A549 (cell line): Measurements from ENCODE around the gene AMN. TPM values are rescaled to one million over a fixed set of nuclear protein-coding genes. Genes with fewer than 3 reads are reported as not detected.
A peak's percentile ranks its signal among the peaks of the same experiment; 100 is the strongest.
"Not testable (repeated sequence)": the region's sequence is repeated elsewhere in the genome, so short reads cannot be mapped to it uniquely, and the experiment has no call there.

Experiments
- ATAC-seq, 2 experiments: fragments of 200-7000 bp in 1 of 2; fragments of >200 bp in 1 of 2; cut with Nextera tagmentation in 1 of 2; cut with Tn5 transposase in 1 of 2; 3 replicates each; pipeline versions ENCODE4 v1.8.0 to v1.9.1; 2018 to 2020; ENCODE audit warnings: mild to moderate bottlenecking in 1 of 2, moderate library complexity in 1 of 2
- CTCF ChIA-PET: fragments of 300-600 bp; sonication (Branson Sonifier 250); formaldehyde crosslinking; extraction: SDS; loops from one replicate; lab custom pipeline; 2021; ENCODE audit warnings: antibody characterized with exemption, inconsistent platforms; lab: Yijun Ruan, JAX
- POLR2A ChIA-PET: fragments of 350-600 bp; formaldehyde crosslinking; extraction: SDS; loops from one replicate; lab custom pipeline; 2021; ENCODE audit warnings: antibody characterized with exemption, inconsistent platforms; lab: Yijun Ruan, JAX
- DNase-seq, 2 experiments: peaks; one replicate each; pipeline versions ENCODE4 v3.0.0 to v3.0.0-alpha.2; 2011 to 2016; ENCODE audit warnings: low read depth in 1 of 2, low spot score in 1 of 2
- FAIRE-seq: peaks from 2 replicates; lab custom pipeline; 2011; peaks lifted over from hg19 to GRCh38; lab: Jason Lieb, UNC
- H3K27ac ChIP-seq, 2 experiments: fragments of >200 bp; sonication (Bioruptor Twin); formaldehyde crosslinking; 3 replicates each; pipeline ENCODE4 v1.5.1; 2016 to 2017
- H3K4me1 ChIP-seq: fragments of >200 bp; sonication (Bioruptor Twin); formaldehyde crosslinking; 3 replicates; pipeline ENCODE4 v1.6.1; 2016
- H3K4me2 ChIP-seq: fragments of >200 bp; sonication (Bioruptor Twin); formaldehyde crosslinking; 3 replicates; pipeline ENCODE4 v1.6.1; 2016
- H3K4me3 ChIP-seq: fragments of >200 bp; sonication (Bioruptor Twin); formaldehyde crosslinking; 3 replicates; pipeline ENCODE4 v1.5.1; 2016
- H3K9me3 ChIP-seq: fragments of >200 bp; sonication (Bioruptor Twin); formaldehyde crosslinking; 3 replicates; pipeline ENCODE4 v1.6.1; 2016
- CHD2 ChIP-seq: fragments of 150-350 bp; IDR thresholded peaks from 2 replicates; pipeline ENCODE4 v1.6.1; 2014; ENCODE audit warnings: low read length; ENCODE audit not compliant: partially characterized antibody
- EHMT2 ChIP-seq: fragments of 200-600 bp; sonication (generic); IDR thresholded peaks from 2 replicates; pipeline ENCODE4 v1.6.1; 2016; ENCODE audit warnings: antibody characterized with exemption, low read depth, mild to moderate bottlenecking, moderate library complexity
- EP300 ChIP-seq, 2 experiments: fragments of >200 bp; sonication (Bioruptor Twin); formaldehyde crosslinking; IDR thresholded peaks; 2 replicates in 1 of 2; 3 replicates in 1 of 2; pipeline ENCODE4 v1.6.1; 2016 to 2017
- FOSL2 ChIP-seq, 2 experiments: fragments of 450-650 bp in 1 of 2; fragments of >200 bp in 1 of 2; sonication (Bioruptor Twin) in 1 of 2; formaldehyde crosslinking; IDR thresholded peaks; 2 replicates each; pipeline versions ENCODE4 v1.5.0 to v1.6.1; 2016 to 2020; ENCODE audit warnings: mild to moderate bottlenecking in 1 of 2, moderate library complexity in 1 of 2
- JUN ChIP-seq, 2 experiments: fragments of >200 bp; sonication (Bioruptor Twin); formaldehyde crosslinking; IDR thresholded peaks; 2 replicates in 1 of 2; 3 replicates in 1 of 2; pipeline ENCODE4 v1.6.1; 2016 to 2017
- JUNB ChIP-seq: fragments of >200 bp; sonication (Bioruptor Twin); formaldehyde crosslinking; IDR thresholded peaks from 2 replicates; pipeline ENCODE4 v1.6.1; 2016
- RAD21 ChIP-seq, 2 experiments: fragments of >200 bp in 1 of 2; sonication (Bioruptor Twin) in 1 of 2; formaldehyde crosslinking in 1 of 2; IDR thresholded peaks in 1 of 2; conservative IDR thresholded peaks in 1 of 2; 2 replicates in 1 of 2; 3 replicates in 1 of 2; pipeline ENCODE4 v1.6.1; 2012 to 2018; ENCODE audit warnings: inconsistent platforms in 1 of 2
- RCOR1 ChIP-seq: fragments of 150-350 bp; IDR thresholded peaks from 2 replicates; pipeline ENCODE4 v1.6.1; 2014; ENCODE audit warnings: antibody characterized with exemption, low read length, low read depth
- TFCP2L1 ChIP-seq: fragments of 250-450 bp; sonication (Bioruptor Pico); IDR thresholded peaks from 2 replicates; pipeline ENCODE4 v1.5.0; 2021; ENCODE audit warnings: mild to moderate bottlenecking
- ZFP36 ChIP-seq: fragments of 450-650 bp; IDR thresholded peaks from 2 replicates; pipeline ENCODE4 v1.6.1; 2014; ENCODE audit warnings: borderline replicate concordance; ENCODE audit not compliant: partially characterized antibody
- ZSCAN20 ChIP-seq: fragments of 250-450 bp; sonication (Bioruptor Pico); IDR thresholded peaks from 2 replicates; pipeline ENCODE4 v1.8.0; 2022; ENCODE audit warnings: mild to moderate bottlenecking, moderate library complexity
- WGBS: methylation state at CpG from one replicate; pipeline ENCODE4 v1.1.6; 2017; ENCODE audit errors: missing lambda C conversion rate; 5-methylcytosine and 5-hydroxymethylcytosine counted together
- polyA plus RNA-seq, 4 experiments: library from polyadenylated mRNA; depleted of rRNA in 3 of 4; stranded (reverse); fragments of >200 nt; fragmentation: RNase III in 1 of 4; extraction: RNeasy Plus Mini Kit Qiagen cat#74134 plus additional on column Dnase treatment in 1 of 4; gene quantifications; 2 replicates in 3 of 4; 3 replicates in 1 of 4; pipeline ENCODE4 v1.2.3, GENCODE V29; 2011 to 2017
- TF ChIP-seq, protein P1 (sequence below): fragments of >200 bp; sonication (Bioruptor Twin); formaldehyde crosslinking; IDR thresholded peaks from 3 replicates; pipeline ENCODE4 v1.5.1; 2016
- TF ChIP-seq, protein P2 (sequence below): fragments of 150-350 bp; IDR thresholded peaks from 2 replicates; pipeline ENCODE4 v1.6.1; 2014; ENCODE audit warnings: low read depth, mild to moderate bottlenecking, low read length
- TF ChIP-seq, protein P3 (sequence below): IDR thresholded peaks from 2 replicates; pipeline ENCODE4 v1.6.1; 2012; ENCODE audit warnings: low read depth, borderline replicate concordance
- TF ChIP-seq, protein P4 (sequence below): IDR thresholded peaks from 2 replicates; pipeline ENCODE4 v1.6.1; 2012
- TF ChIP-seq, protein P5 (sequence below): fragments of >200 bp; sonication (Bioruptor Twin); formaldehyde crosslinking; IDR thresholded peaks from 2 replicates; pipeline ENCODE4 v1.6.1; 2016

AMN gene
- polyA plus RNA-seq, 2 of the 4 experiments (the other 2 are of a cell fraction), result 0.25 to 0.58 TPM

DNA sequence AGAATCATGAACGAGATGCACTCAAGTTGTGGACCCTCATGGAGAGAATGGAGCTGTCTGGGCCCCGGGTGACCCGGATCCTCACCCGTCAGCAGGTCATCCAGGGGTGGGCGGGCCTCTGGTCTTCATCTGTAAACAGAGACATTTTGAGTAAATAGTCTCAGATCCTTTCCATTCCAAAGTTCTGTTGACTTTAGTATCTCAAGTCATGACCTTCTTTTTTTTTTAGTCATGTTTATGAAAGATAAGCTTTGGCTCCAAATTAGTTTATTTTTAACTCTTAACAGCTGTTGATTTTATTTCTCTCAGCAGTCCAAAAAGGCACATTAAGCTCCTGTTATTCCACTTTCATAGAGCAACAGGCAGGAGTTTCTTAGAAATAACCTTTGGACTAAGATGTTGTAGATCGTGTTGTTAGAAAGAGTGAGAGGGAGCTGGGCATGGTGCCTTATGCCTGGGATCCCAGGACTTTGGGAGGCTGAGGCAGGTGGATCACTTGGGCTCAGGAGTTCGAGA lies 48.9 kb upstream of the AMN start:
- H3K27ac ChIP-seq, result no peak overlapping the region
- no peak for TF ChIP-seq EHMT2
- TF ChIP-seq, protein P1, sequence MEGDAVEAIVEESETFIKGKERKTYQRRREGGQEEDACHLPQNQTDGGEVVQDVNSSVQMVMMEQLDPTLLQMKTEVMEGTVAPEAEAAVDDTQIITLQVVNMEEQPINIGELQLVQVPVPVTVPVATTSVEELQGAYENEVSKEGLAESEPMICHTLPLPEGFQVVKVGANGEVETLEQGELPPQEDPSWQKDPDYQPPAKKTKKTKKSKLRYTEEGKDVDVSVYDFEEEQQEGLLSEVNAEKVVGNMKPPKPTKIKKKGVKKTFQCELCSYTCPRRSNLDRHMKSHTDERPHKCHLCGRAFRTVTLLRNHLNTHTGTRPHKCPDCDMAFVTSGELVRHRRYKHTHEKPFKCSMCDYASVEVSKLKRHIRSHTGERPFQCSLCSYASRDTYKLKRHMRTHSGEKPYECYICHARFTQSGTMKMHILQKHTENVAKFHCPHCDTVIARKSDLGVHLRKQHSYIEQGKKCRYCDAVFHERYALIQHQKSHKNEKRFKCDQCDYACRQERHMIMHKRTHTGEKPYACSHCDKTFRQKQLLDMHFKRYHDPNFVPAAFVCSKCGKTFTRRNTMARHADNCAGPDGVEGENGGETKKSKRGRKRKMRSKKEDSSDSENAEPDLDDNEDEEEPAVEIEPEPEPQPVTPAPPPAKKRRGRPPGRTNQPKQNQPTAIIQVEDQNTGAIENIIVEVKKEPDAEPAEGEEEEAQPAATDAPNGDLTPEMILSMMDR, result no peak
- no peak for TF ChIP-seq FOSL2 (IDR thresholded peaks at IDR 0.05)
- TF ChIP-seq FOSL2 (CRISPR knock-in tag; IDR thresholded peaks at IDR 0.05), result no peak
- no peak for TF ChIP-seq JUN (IDR thresholded peaks at IDR 0.05)
- TF ChIP-seq TFCP2L1 (CRISPR knock-in tag), result no peak
- no peak for TF ChIP-seq ZFP36
- TF ChIP-seq, protein P2, sequence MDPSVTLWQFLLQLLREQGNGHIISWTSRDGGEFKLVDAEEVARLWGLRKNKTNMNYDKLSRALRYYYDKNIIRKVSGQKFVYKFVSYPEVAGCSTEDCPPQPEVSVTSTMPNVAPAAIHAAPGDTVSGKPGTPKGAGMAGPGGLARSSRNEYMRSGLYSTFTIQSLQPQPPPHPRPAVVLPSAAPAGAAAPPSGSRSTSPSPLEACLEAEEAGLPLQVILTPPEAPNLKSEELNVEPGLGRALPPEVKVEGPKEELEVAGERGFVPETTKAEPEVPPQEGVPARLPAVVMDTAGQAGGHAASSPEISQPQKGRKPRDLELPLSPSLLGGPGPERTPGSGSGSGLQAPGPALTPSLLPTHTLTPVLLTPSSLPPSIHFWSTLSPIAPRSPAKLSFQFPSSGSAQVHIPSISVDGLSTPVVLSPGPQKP, result no peak
- no peak for TF ChIP-seq ZSCAN20 (CRISPR knock-in tag)
- no peaks in the 10 kb centered on the region for H3K9me3 ChIP-seq
- ChIA-PET POLR2A (no interaction called here), CTCF (no interaction called here)
- 47% methylated on average over 7 of the region's 7 CpGs for WGBS
- ATAC-seq, result peak in 1 of 2 experiments; percentile 59; a peak in 2 of 6 replicates
- no peak overlapping the region for H3K4me3 ChIP-seq
- FAIRE-seq, result no peak
- DNase-seq, result peak in 1 of 2 experiments; percentile 10
- H3K4me1 ChIP-seq, result peaks cover 13% of the 10 kb centered on the region
- H3K4me2 ChIP-seq, result peak overlapping the region; percentile 26; the same call in 2 of the 3 replicates

DNA sequence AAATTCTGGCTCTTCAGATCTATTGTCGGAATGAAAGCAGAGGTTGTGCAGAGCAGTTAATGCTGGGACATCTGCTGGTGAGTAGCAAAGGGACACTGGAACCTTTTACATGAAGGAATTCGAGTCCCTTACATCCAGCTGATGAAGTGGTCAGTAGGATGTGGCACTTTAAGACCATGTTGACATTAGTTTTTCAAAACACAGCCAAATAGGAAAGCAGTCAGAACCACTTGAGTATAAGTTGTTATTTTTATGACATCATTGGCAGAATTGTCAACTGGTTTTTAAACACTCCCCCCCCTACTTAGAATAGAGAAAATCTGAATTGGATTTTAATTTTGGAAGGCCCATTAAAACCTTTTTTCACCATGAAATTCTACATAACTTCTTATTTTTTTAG lies 46.8 kb upstream of the AMN start:
- TF ChIP-seq EP300 (IDR thresholded peaks at IDR 0.05), result no peak
- TF ChIP-seq RCOR1, result no peak
- no peak for TF ChIP-seq RAD21 (conservative IDR thresholded peaks at IDR 0.05 in 1 of 2, IDR thresholded peaks at IDR 0.05 in 1 of 2)
- no peak for TF ChIP-seq TFCP2L1 (CRISPR knock-in tag)
- no peak for TF ChIP-seq JUNB
- no peak for TF ChIP-seq CHD2
- TF ChIP-seq, protein P3, sequence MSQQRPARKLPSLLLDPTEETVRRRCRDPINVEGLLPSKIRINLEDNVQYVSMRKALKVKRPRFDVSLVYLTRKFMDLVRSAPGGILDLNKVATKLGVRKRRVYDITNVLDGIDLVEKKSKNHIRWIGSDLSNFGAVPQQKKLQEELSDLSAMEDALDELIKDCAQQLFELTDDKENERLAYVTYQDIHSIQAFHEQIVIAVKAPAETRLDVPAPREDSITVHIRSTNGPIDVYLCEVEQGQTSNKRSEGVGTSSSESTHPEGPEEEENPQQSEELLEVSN, result no peak
- TF ChIP-seq, protein P4, sequence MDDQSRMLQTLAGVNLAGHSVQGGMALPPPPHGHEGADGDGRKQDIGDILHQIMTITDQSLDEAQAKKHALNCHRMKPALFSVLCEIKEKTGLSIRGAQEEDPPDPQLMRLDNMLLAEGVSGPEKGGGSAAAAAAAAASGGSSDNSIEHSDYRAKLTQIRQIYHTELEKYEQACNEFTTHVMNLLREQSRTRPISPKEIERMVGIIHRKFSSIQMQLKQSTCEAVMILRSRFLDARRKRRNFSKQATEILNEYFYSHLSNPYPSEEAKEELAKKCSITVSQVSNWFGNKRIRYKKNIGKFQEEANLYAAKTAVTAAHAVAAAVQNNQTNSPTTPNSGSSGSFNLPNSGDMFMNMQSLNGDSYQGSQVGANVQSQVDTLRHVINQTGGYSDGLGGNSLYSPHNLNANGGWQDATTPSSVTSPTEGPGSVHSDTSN, result no peak
- TF ChIP-seq, protein P5, sequence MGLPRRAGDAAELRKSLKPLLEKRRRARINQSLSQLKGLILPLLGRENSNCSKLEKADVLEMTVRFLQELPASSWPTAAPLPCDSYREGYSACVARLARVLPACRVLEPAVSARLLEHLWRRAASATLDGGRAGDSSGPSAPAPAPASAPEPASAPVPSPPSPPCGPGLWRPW, result no peak
- ATAC-seq (no peak), FAIRE-seq (no peak), DNase-seq (no peak)
- no peaks in the 10 kb centered on the region for H3K9me3 ChIP-seq
- ChIA-PET POLR2A (no interaction called here), CTCF (interaction anchor here (0.6 to 1.3 kb wide), 3 partner anchors 11 to 181 kb away, joined by 3 read pairs; no protein-coding TSS in a partner anchor)
- H3K4me2 ChIP-seq, result no peak overlapping the region
- H3K27ac ChIP-seq, result no peak overlapping the region
- H3K4me1 ChIP-seq, result peaks cover 13% of the 10 kb centered on the region
- H3K4me3 ChIP-seq, result no peak overlapping the region
- WGBS, result 93% methylated on average over 2 of the region's 2 CpGs

DNA sequence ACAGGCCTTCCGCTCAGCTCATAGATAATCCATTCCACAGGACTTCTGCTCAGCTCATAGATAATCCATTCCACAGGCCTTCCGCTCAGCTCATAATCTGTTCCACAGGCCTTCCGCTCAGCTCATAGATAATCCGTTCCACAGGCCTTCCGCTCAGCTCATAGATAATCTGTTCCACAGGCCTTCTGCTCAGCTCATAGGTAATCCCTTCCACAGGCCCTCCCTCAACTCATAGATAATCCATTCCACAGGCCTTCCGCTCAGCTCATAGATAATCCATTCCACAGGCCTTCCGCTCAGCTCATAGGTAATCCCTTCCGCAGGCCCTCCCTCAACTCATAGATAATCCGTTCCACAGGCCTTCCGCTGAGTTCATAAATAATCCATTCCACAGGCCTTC lies 45.0 kb upstream of the AMN start:
- WGBS, result 97% methylated on average over 10 of the region's 10 CpGs
- H3K9me3 ChIP-seq, POLR2A ChIA-PET, H3K4me3 ChIP-seq, H3K27ac ChIP-seq, FAIRE-seq, DNase-seq, ATAC-seq, H3K4me2 ChIP-seq: not testable (repeated sequence)
- CTCF ChIA-PET, result interaction anchor here (1.1 kb wide), 1 partner anchor 9 kb away, joined by 3 read pairs; no protein-coding TSS in a partner anchor
- peaks cover 13% of the 10 kb centered on the region for H3K4me1 ChIP-seq
